ENCODE data around the gene CETN1.

CETN1 gene

DNA sequence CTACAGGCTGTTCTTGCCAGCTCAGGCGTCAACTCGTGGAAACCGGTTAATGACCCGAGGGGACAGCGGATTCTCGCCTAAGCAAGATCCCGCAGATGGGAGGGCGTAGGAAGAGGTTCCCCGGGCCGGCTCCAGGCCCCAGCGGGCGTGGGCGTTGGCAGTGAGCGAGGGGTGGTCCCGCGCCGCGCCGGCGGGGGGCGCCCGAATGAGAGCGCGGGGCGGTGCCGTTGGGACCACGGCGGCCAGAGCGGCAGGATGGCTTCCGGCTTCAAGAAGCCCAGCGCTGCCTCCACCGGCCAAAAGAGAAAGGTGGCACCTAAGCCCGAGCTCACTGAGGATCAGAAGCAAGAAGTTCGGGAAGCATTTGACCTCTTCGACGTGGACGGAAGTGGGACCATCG is at the start of gene CETN1:
Gene CETN1, plus strand, starts transcription at position 227 of the 400 bp plus-strand sequence. Its CDS starts 29 bp downstream, at position 256.
- DNase-seq (ENCODE audit: low read depth in 2 of 2), result no peak

DNA sequence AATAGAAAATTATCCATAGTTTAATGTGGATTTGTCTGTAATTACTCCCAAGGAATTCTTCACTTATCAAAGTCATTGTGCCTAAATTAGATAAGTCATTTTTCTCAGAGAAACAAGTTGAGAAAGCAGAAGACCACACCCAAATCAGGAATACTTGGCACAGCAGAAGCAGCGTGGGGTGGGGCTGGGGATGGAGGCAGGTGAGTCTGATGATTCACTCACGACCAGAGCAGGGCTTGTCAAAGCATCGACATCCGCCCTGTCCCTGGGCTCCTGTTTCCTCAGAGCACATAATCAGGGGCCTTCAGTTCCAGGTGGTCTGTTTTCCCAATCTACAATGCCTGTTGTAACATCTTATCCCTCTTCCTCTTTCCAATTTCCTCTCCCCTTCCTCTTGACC is 48.2 kb upstream of the CETN1 start:
- DNase-seq (ENCODE audit: low read depth in 2 of 2), result no peak

DNA sequence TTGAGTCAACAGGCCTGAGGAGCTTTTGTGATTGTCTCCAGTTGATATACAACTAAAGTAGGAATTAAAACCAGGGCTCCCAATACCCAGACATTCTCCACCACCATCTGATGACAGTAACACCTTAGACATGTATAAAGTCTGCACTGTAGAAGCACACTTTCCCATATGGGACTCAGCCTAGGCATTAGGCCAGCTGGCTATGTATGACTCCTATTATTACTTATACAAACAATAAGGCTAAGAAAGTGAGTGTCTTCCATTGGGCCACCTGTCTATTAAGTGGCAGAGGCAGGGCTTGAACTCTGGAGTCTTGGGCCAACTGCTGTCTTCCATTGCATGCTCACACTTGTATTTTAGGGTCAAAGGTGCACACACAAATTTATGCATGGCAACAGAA is 47.5 kb upstream of the CETN1 start:
- DNase-seq (ENCODE audit: low read depth in 2 of 2), result no peak

DNA sequence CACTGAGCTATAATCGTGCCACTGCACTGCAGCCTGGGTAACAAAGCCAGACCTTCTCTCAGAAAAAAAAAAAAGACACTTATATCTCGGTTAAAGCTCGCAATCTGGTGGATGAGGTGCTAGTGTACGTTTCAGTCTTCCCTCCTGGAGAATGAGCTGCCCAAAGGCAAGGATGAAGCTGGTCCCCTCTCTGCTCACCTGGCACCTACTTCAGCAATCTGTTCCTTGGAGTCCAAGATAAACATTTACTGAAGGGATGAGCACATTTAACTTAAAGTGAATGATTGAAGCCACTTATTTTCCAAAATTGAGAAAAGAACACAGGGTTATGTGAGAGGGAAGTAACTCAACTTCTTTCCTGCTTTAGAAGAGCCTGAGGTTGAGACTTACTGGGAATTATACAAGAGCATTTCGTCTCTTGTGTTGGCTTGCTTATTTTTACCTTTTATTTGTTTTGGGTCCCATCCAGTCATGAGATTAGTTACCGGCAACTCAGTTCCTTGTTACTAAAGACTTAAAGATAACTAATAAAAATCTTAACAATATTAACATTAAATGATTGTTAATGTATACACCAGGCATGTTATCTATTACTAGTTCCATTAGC is 46.1 kb upstream of the CETN1 start:
- DNase-seq (ENCODE audit: low read depth in 2 of 2), result no peak

DNA sequence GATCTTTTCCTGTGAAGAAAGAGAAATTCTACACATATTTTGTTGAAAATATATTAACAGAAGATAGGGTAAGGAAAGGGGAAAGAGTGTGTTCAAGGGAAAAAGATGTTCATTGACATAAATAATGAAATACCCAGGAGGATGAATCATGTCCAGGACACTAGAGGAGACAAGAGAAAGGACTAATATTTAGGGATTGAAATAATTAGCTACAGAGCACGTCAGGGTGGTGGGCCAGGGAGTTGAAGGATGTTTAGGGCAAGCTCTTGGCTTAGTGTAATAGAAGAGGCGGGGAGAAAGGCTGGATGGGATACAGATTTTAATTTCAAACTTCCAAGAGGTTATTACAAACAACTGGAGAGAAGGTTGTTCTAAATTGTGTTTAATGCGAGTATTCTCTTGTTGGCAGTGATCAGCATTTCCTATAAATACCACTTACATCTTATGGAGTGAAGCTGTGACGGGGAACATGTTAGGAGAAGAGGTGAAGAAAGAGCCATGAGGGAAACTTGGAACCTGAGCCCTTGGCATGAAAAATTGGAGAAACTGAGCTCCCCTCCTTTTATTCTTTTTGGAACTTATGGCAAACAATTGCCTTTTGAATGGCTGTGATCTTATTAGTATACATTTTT is 36.6 kb upstream of the CETN1 start:
- no peak for DNase-seq (ENCODE audit: low read depth in 2 of 2)

DNA sequence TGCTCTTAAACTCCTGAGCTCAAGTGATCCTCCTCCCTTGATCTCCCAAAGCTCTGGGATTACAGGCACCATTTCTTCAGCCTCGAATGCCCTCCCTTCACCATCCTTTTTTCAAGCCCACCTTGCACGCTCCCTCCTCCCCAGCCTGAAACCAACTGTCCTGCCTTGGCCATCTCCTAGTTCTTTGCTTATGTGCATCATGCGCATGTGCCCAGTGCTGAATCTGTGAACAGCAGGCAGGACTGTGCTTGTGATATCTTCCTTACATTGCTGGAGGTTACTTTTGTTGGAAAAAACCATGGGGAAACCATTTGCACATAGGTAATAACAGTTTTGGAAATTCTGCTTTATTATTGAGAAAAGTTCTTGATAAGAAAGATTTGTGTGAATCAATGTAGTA is 30.2 kb upstream of the CETN1 start:
- DNase-seq (ENCODE audit: low read depth in 2 of 2), result no peak

DNA sequence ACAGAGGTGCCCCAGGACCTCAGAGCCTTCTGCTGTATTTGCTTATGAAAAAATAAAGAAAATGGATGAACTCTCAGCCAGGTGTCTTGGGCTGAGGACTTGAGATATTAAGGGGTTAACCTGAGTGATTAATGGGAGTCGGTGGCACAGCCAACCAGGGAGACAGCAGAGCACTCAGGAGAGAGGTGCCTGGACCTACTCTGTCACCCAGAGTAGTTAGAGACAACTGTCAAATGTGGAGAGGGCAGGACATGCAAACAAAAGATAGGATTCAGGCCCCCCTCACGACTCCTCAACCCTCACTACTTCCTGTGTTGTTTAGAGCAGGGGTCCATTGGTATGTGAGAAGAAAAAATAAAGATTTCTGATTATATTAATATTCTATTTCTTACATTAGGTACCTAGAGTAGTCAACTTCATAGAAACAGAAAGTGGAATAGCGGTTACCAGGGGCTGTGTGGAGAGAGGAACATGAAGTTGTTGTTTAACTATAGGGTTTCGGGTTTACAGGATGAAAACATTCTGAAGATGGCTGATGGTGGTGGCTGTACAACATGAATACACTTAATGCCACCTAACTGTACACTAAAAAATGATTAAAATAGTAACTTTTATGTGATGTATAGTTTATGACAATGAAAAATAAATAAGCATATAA is 28.6 kb upstream of the CETN1 start:
- no peak for DNase-seq (ENCODE audit: low read depth in 2 of 2)

DNA sequence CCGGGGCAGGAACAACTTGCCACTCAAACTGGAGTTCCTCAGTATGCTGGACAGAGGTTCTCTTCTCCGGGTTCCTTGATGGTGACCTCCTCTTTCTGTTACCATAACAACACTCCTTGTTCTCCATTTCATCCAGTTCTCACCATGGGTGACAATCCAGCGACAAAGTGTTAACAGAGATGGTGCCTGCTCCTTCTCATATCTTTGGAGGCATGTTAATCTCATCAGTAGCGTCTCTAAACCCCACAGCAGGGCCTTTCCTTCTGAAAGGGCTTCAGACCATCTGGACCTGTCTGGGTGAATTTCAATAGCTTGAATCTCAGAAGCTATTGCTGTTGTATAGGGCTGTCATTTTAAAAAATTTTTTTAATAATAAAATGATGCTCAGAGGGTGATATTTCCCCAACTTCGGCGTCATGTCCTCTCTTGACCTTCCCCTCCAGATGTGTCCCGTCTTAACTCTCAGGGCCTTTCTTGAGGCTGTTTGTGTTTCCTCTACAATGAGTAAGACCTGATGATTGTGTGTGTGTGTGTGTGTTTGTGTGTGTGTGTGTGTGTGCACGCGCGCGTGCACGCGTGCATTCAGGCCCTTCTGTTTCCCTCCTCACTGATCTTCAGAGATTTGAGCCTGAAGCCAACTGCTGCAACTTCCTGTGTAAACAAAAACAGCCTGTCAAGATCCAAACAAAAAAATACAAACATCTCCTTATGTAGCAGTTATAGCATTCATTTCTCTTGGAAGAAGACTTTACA is 24.3 kb upstream of the CETN1 start:
- no peak for DNase-seq (ENCODE audit: low read depth in 2 of 2)

DNA sequence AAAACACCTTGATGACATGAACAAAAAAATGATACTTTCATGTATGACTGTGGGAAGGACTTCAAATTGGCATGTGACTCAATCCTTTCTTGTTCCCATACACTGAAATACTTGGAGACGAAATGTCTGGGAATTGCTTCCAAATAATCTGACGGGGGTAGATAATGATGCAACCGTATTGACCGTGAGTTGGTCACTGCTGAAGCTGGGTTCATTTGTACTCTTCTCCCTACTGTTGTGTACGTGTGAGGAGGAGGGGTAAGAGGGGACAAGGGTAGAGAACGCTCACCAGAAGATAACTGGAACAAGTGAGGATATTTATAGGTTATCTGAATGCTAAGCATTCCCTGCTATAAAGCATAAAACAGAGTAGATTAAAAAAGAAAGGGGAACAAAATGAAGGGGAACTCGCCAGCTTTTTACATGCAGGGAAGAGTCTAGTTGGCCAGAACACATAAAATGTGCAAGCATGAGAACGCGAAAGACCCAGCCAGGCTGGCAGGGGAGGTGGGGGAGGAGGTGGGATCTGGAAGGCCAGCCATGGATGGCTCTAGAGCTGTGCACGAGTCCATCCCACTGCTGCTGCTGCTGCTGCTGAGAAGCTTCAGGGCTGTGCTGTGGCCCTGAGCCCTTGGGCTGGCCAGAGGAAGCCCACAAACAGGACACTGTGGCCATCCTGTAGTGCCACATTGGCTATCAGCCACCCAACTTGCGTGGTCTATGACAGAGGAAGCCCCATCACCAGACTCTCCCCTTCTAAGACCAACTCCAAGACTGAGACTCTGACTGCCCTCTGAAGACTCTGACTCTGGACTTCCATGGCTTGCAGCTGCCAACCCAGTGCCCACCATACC is 15.2 kb upstream of the CETN1 start:
- no peak for DNase-seq (ENCODE audit: low read depth in 2 of 2)

DNA sequence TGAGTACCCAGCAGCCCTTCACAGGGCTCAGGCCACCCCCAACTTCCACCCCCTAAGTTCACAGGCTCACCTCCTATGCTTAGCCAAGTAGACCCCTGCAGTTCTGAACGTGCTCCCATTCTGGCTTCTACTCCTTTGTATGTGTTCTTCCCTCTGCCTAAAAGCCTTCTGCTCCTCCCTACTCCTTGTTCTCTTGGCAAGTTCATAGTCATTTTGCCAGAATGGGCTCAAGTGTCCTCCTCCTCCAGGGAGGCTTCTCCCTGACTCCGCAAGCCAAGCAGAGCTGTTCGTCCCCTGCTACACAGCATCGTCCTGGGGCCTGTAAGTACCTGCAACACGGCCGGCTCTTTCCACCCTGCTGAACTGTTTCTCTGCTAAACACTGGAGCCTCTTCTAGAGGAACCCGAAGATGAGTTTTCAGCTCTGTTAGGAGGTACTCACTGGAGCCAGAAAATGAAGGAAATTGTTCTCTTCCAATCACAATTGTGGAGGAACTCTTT is 14.6 kb upstream of the CETN1 start:
- DNase-seq (ENCODE audit: low read depth in 2 of 2), result no peak

DNA sequence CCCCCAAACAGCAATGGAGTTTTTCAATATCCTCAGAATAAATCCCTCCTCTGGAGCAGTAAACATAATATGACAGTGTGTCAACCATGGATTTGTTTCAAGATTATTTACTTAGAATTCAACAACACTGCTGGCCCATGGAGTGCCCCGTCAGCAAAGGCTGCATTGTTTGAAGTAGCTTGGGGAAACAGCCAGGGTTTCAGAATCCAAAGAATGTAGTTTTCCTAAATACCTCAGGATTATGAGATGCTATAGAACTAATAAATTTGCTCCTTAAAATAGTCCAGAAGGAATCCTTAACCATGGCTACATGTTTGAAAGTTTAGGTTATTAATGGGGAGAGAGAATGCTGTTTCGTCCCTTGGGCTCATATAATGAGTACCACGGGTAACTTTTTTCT is 13.1 kb upstream of the CETN1 start:
- no peak for DNase-seq (ENCODE audit: low read depth in 2 of 2)

DNA sequence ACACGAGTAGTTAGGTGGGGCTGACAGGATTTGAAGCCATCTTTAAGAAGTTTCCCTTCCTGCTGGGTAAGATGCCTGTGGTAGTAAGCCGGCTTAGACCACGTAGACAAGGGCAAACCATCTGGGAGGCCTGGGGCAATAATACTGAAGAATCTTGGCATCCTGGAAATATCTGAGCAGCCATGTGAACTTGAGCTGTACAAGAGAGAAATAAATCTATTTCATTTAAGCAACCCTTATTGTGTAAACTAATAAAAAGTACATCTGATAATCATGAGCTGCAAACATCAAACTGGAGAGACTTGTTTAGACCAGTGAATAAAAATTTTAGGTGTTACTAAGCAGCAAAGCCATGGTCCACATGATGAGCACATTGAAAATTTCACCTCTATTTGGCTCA is 11.4 kb upstream of the CETN1 start:
- DNase-seq (ENCODE audit: low read depth in 2 of 2), result no peak

DNA sequence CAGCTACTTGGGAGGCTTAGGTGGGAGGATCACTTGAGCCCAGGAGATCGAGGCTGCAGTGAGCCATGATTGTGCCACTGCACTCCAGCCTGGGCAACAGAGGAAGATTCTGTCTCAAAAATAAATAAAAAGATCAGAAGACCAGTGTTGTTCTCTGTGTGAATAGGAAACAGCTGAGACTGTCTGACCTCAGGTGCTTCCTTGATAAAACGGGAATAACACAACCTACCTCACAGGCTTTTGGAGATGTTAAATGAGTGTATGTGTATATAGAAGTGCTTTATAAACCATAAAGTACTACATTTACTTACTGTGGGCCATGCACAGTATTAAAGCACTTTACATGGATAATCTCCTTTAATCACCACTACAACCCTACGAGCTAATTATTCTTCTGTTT is 9.9 kb upstream of the CETN1 start:
- DNase-seq (ENCODE audit: low read depth in 2 of 2), result no peak

DNA sequence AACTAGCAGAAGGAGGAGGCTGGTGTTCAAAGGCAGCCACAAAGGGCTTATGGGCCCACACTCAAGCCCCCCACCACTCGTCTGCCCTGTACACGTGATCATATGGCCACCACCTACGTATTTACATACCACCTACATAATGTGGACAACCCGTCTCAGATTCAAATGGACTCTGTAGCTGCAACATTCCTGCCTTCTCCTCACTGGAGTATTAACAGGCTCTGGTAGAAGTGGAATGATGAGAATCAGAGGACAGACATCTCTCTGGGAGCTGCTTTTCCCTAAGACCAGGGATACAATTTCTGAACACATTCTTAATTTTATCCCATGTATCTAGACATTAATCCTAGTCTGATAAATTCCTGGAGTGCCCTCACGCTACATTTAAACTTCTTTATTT is 9.5 kb upstream of the CETN1 start:
- no peak for DNase-seq (ENCODE audit: low read depth in 2 of 2)

DNA sequence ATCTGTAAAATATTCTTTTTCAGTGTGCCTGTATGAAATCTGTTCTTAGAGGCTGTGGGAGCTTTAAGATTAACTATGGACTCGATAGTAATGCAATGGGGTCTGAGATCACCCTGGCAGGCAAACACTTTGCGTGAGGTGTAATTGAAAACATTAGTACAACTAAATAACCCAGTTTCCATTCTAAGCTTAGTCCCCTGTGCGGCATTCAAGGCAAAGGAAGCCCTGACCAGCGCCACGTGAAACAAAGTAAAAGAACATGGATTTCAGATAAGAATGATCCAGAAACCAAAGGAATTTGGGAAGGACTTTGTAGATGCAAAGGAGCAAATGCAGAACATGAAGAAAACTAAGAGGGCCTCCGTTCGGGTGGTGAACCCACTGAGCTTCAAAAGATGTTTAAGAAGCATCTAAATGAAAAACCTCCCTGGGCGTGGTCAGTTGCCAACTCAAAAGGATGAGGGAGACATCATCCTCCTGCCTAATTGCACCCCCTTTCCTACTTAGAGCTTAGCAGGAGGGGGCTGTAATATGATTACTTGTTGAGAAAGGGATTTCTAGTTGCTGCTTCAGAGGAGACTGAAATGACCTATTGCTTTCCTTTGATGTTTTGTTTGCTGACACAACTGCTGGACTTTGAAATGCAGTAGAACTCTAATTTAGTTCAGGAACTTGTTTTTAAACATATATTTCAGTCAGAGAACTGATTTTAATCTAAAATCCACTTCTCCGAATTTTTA is 7.9 kb upstream of the CETN1 start:
- DNase-seq (ENCODE audit: low read depth in 2 of 2), result no peak

DNA sequence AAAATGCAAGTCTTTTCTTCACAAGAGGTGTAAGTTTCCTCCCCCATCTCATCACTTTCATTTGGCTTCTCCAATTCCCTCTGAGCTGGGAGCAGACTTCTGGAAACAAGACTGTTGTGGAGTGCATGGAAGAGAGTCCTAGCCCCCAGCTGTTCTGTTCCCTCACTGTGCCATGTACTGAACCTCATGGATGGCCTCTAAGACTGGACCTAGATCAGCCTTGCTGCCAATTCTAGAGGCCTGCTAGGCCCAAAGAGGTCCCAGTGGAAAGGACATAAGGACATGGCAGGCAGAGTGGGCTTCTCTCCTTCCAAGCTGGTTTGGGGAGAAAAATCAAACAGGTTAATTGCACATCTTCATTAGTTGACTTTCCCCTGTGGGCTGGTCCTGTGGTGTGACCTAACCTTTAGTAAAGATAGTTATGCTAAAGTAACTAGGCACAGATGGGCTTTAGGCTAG is 7.3 kb upstream of the CETN1 start:
- DNase-seq (ENCODE audit: low read depth in 2 of 2), result no peak

DNA sequence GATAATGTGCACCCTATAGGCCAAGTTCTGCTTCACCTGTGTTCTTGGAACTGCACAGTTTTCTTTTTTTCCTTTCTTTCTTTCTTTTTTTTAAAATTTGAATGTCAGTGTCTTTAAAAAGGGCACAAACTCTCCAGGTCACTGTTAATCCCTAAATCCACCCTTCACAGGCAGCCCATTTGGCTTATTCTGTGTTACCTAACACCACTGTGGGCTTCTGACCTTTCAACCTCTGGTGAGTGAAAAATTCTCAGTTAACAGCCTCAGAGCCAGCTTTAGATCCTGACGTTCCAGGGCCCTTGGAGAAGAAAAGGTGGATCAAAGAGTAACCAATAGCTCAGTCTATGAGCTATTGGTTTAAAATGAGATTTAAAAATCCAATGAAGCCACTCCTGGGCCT is 6.8 kb upstream of the CETN1 start:
- no peak for DNase-seq (ENCODE audit: low read depth in 2 of 2)

DNA sequence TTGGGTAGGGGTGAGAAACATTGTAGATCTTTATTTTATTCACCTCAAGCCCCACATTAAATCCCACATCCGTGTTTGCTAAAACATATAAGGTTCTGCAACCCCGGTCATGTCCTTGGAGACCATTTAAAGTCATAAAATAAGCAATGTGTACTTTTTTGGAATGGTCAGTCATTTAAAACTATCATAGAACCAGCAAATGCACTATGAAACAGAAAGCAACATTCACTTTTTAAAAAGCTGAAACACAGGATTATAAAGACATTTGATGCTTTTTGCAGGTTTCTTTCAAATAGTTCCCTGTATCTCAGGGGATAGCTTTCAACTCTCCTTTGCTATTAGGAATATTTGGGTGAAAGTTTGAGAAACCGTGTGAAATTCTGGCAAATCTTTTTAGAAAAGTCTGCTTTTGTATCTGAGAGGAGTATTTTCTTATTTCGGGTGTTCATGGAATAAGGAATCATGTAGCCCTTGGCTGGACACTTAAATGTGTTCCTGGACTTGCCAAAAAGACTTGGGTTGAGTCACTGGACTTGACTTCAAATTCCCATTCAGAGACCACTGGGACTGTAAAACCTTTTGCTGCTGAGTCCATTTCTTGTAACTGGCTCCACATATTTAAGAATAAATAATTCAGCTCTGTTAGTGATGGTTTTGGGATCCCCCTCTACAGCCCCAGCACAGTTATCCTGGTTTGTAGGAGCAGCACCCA is 5.9 kb upstream of the CETN1 start:
- no peak for DNase-seq (ENCODE audit: low read depth in 2 of 2)

DNA sequence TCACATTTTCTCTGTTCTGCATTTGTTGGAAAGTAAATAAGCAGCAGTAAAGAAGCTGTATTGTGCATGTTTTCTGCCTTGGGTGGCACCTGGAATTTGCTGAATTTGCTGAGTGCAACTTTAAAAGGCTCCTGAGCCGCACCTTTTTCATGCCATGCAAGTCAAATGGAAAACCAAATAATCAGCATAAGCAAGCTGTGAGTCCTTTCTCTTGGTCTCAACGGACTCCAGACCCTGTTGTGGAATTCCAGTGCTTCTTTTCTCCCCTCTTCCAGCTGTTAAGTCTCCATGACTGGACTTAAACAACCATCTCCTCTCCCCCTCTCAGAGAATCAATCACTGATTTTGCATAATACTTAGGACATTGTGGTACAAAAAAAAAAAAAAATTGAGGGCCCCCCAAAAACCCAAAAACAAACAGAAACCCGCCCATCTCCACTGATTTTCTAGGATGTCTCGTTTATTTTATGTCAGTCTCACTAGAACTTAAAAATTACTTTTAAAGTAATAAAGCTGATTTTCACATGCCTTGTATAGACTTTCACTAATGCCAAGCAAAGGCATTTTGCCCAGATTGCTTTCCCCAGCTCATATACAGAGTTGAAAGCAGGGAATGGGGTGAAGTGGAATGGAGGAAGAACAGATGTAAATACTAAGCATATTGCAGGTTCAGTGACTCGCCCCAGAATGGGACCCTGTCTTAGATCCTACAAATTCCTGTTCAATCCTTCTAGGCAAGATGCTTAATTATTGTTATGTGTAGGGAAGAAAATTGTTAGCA is 5.1 kb upstream of the CETN1 start:
- DNase-seq (ENCODE audit: low read depth in 2 of 2), result no peak

All from activated CD4-positive, alpha-beta T cell treated with anti-CD3 and anti-CD28 coated beads for 24 hours (primary cell).